Spleen (tissue), 7 donors: Measurements from ENCODE around the gene DNAL4.

ENCODE experiments used
- CTCF ChIP-seq, 11 experiments: fragments of 200-600 bp in 7 of 11; fragments of 450-650 bp in 4 of 11; sonication (generic) in 4 of 11; IDR thresholded peaks in 8 of 11; conservative IDR thresholded peaks in 3 of 11; 1 replicate in 7 of 11; 2 replicates in 4 of 11; pipeline versions ENCODE4 v1.4.0 to v1.8.0; 2016 to 2021; ENCODE audit warnings: antibody characterized with exemption in 11 of 11, inconsistent platforms in 4 of 11, mild to moderate bottlenecking in 1 of 11
- POLR2A ChIP-seq, 3 donors: fragments of 450-650 bp; IDR thresholded peaks; one replicate each; pipeline ENCODE4 v1.5.1; 2017; ENCODE audit warnings: antibody characterized with exemption in 3 of 3, mild to moderate bottlenecking in 1 of 3
- POLR2AphosphoS5 ChIP-seq, 3 donors: sonication (generic); formaldehyde crosslinking; IDR thresholded peaks; one replicate each; pipeline ENCODE4 v1.5.1; 2017; ENCODE audit warnings: antibody characterized with exemption in 3 of 3
- donor health status: DM: no; HTN: no; CAD: no; lungs with moderate emphysema.
- donor health status: DM: no; HTN: no; CAD: no.
- donor health status: DM: no; HTN: no; CAD: no.

- TF ChIP-seq CTCF (IDR thresholded peaks at IDR 0.05 in 8 of 11, conservative IDR thresholded peaks at IDR 0.05 in 3 of 11), result no peak
- TF ChIP-seq POLR2A (IDR thresholded peaks at IDR 0.05), result no peak
- TF ChIP-seq POLR2AphosphoS5 (IDR thresholded peaks at IDR 0.05), result peak; percentile 41 to 78 (median 51)
Observed at GRCh38 chr22:38739300-38740055, 54.5 kb downstream of the DNAL4 start.
